ENCODE results near the gene OPN3. TPM values are rescaled to one million over a fixed set of nuclear protein-coding genes. Genes with fewer than 3 reads are reported as not detected.

OPN3 gene
- total and polyA plus RNA-seq, 2 of the 4 experiments (the other 2 are of a cell fraction) = 16.4 to 21.9 TPM

DNA sequence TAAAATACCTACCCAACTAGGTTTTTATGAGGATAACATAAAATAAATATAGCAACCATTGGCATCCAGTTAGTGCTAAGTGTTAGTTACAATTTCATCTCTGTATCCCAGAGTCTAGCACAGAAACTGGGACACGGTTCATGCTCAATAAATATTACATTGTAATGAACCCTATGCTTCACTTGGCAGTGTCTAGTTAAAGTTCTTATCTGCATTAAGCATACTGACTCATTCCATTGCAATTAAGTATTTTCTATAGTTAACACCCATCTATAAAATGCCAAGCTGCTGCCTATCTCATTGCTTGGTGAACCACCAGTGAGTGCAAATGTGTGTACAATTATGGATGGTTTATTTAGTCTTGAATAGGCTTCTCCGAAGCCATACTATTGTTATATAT lies 15.2 kb downstream of the OPN3 start:
- no peak overlapping the region for H2AK5ac ChIP-seq (ENCODE audit: low read depth, low read length)
- no peak for ATAC-seq (ENCODE audit: low read depth)
- no peaks in the 10 kb centered on the region; the same call in 1 of the 2 replicates for H3K4me1 ChIP-seq (ENCODE audit: control insufficient read depth, insufficient read depth, low read length)
- no peak overlapping the region for H3K9ac ChIP-seq (ENCODE audit: low read depth, low read length)
- no peak overlapping the region for H3K4me2 ChIP-seq (ENCODE audit: low read depth, low read length)
- H2AFZ ChIP-seq (replicated peaks; ENCODE audit: low read length, poor library complexity) = no peak overlapping the region
- no peak overlapping the region for H2BK120ac ChIP-seq (ENCODE audit: low read depth, low read length)
- no peaks in the 10 kb centered on the region; the same call in 1 of the 2 replicates for H3K9me1 ChIP-seq (ENCODE audit: insufficient read depth, low read length)
- no peaks in the 10 kb centered on the region for H3K9me3 ChIP-seq (ENCODE audit: control insufficient read depth, insufficient read depth, low read length)
- H3K14ac ChIP-seq (replicated peaks; ENCODE audit: low read depth, low read length) = no peak overlapping the region
- no peak for TF ChIP-seq BHLHE40 (IDR thresholded peaks at IDR 0.05; ENCODE audit: low read depth, low read length)
- no peak overlapping the region for H4K91ac ChIP-seq (ENCODE audit: insufficient read depth, low read depth, low read length)
- H2BK20ac ChIP-seq (ENCODE audit: low read depth, low read length) = no peak overlapping the region
- no peak overlapping the region for H2AK9ac ChIP-seq (replicated peaks; ENCODE audit: low read depth, low read length, poor library complexity)
- no peak overlapping the region for H4K8ac ChIP-seq (ENCODE audit: low read depth in 2 of 2, low read length in 2 of 2)
- H4K5ac ChIP-seq (ENCODE audit: low read depth, low read length) = no peak overlapping the region
- no CpG with 5 or more reads among the region's 2 CpGs for WGBS, 2 experiments (ENCODE audit: extremely low coverage in 2 of 2, insufficient read length in 1 of 2)
- H3K56ac ChIP-seq (ENCODE audit: extremely low read depth, insufficient read depth, low read length) = no peak overlapping the region
- no peaks in the 10 kb centered on the region for H4K20me1 ChIP-seq (ENCODE audit: insufficient read depth, low read length)
- H3K18ac ChIP-seq (ENCODE audit: low read depth, low read length) = no peak overlapping the region
- no peak overlapping the region for H3K4ac ChIP-seq (ENCODE audit: low read depth, low read length)
- H3K27me3 ChIP-seq (ENCODE audit: control insufficient read depth, insufficient read depth, low read length) = no peaks in the 10 kb centered on the region
- POLR2A ChIA-PET (ENCODE audit: unreplicated experiment) = no interaction called here
- CTCF ChIA-PET = no interaction called here
- no peak overlapping the region for H2BK15ac ChIP-seq (ENCODE audit: low read depth, low read length)
- no peak overlapping the region for H3K4me3 ChIP-seq (ENCODE audit: insufficient read depth, low read depth, low read length)
- H3K79me1 ChIP-seq (ENCODE audit: low read depth in 1 of 2, low read length in 2 of 2) = peaks cover 0 to 5% of the 10 kb centered on the region in 2 experiments; a peak in 1 of 4 replicates
- BruUV-seq (replicated peaks) = no TSS peak
- no peak for DNase-seq
- intact Hi-C loops (cut with micrococcal nuclease) (no loop called here), in situ Hi-C loops (cut with MboI; ENCODE audit: low sequenced_read_pairs) (loop anchor here (25.0 kb wide), 1 partner anchor 1687 kb away; no protein-coding TSS in a partner anchor), dilution Hi-C loops (cut with HindIII; ENCODE audit: low sequenced_read_pairs, unreplicated experiment) (no loop called here)
- H3K36me3 ChIP-seq (ENCODE audit: control insufficient read depth, insufficient read depth, low read length) = peaks cover 4% of the 10 kb centered on the region; the same call in 1 of the 2 replicates
- no peak overlapping the region for H2BK5ac ChIP-seq (ENCODE audit: low read depth, low read length, poor library complexity, severe bottlenecking)
- no peak overlapping the region for H3K23ac ChIP-seq (ENCODE audit: low read depth, low read length)
- no peak overlapping the region for H3K27ac ChIP-seq (ENCODE audit: insufficient read depth, low read length)

Data from IMR-90 (cell line).